Colonic mucosa (tissue), 4 donors: ENCODE measurements around the gene RHOT2. TPM values are rescaled to one million over a fixed set of nuclear protein-coding genes. Genes with fewer than 3 reads are reported as not detected.

Experiments
- DNase-seq: peaks from one replicate; pipeline ENCODE4 v3.0.0-alpha.2; 2020
- H3K27ac ChIP-seq: fragments of 200-600 bp; one replicate; pipeline ENCODE4 v1.8.0; 2021
- H3K27me3 ChIP-seq: fragments of 200-600 bp; one replicate; pipeline ENCODE4 v1.8.0; 2021
- H3K36me3 ChIP-seq: fragments of 200-600 bp; one replicate; pipeline ENCODE4 v1.8.0; 2021
- H3K4me1 ChIP-seq: fragments of 200-600 bp; one replicate; pipeline ENCODE4 v1.8.0; 2021; ENCODE audit warnings: mild to moderate bottlenecking
- H3K4me3 ChIP-seq: fragments of 200-600 bp; one replicate; pipeline ENCODE4 v1.8.0; 2021
- H3K9ac ChIP-seq, 2 donors: one replicate each; pipeline ENCODE4 v1.7.0; 2013; ENCODE audit warnings: control low read depth in 2 of 2, low read depth in 2 of 2, low read length in 2 of 2
- H3K9me3 ChIP-seq: fragments of 200-600 bp; one replicate; pipeline ENCODE4 v1.8.0; 2021
- intact Hi-C: fragments of 100-400 bp; cut with DNase I; formaldehyde crosslinking; loops from one replicate; pipeline ENCODE4 v1.14.1; 2022
- total RNA-seq, 2 donors: library from RNA; stranded (reverse); fragmentation: NEBNext Ultra II Directional in 1 of 2; extraction: Animal tissue kit (Norgen Biotek cat#: 25700) in 1 of 2; gene quantifications; one replicate each; pipeline ENCODE4 v1.2.1, GENCODE V29; 2021
- TF ChIP-seq, protein P1 (sequence below): fragments of 200-600 bp; IDR thresholded peaks from one replicate; pipeline ENCODE4 v1.8.0; 2022; ENCODE audit warnings: antibody characterized with exemption, mild to moderate bottlenecking
- donor health status: healthy.
- donor health status: DM: no; HTN: no; CAD: no.
- donor health status: DM: no; HTN: no; CAD: no.

RHOT2 gene
- total RNA-seq, 2 donors from 2014 or later: 112 to 182 TPM

DNA sequence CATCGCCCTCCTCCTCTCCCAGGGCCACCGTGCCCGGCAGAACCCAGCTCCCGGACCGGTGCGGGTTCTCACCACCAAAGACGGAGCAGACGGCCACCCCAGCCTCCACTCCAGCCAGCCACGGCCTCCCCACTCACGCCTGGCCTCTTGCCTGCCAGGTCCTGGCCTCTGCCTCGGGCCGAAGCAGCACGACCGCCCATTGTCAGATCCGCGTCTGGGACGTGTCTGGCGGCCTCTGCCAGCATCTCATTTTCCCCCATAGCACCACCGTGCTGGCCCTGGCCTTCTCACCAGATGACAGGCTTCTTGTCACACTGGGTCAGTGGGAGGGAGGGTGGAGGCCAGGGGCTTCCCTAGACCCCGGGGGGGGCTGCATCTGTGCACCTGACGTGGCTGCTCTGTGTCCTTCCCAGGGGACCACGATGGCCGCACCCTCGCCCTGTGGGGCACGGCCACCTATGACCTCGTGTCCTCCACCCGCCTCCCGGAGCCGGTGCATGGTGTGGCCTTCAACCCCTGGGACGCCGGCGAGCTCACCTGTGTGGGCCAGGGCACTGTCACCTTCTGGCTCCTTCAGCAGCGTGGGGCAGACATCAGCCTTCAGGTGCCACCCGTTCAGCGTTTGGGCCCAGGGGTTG is 6.6 kb upstream of the RHOT2 start:
- DNase-seq: no peak
- Histone ChIP-seq H3K36me3 (no peaks in the 10 kb centered on the region), H3K4me1 (peaks cover 11% of the 10 kb centered on the region), H3K27ac (no peak overlapping the region), H3K9ac (peak overlapping the region in 1 of 2 donors; percentile 58), H3K27me3 (no peaks in the 10 kb centered on the region), H3K9me3 (no peaks in the 10 kb centered on the region), H3K4me3 (no peak overlapping the region)
- TF ChIP-seq, protein P1, sequence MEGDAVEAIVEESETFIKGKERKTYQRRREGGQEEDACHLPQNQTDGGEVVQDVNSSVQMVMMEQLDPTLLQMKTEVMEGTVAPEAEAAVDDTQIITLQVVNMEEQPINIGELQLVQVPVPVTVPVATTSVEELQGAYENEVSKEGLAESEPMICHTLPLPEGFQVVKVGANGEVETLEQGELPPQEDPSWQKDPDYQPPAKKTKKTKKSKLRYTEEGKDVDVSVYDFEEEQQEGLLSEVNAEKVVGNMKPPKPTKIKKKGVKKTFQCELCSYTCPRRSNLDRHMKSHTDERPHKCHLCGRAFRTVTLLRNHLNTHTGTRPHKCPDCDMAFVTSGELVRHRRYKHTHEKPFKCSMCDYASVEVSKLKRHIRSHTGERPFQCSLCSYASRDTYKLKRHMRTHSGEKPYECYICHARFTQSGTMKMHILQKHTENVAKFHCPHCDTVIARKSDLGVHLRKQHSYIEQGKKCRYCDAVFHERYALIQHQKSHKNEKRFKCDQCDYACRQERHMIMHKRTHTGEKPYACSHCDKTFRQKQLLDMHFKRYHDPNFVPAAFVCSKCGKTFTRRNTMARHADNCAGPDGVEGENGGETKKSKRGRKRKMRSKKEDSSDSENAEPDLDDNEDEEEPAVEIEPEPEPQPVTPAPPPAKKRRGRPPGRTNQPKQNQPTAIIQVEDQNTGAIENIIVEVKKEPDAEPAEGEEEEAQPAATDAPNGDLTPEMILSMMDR: no peak
- intact Hi-C loops: no loop called here

- TF ChIP-seq, protein P1: no peak
- intact Hi-C loops: no loop called here
- no peaks in the 10 kb centered on the region for H3K27me3 ChIP-seq
- no peaks in the 10 kb centered on the region for H3K36me3 ChIP-seq
- no peaks in the 10 kb centered on the region for H3K9me3 ChIP-seq
- H3K4me1 ChIP-seq: peaks cover 11% of the 10 kb centered on the region
- H3K27ac ChIP-seq: no peak overlapping the region
- H3K9ac ChIP-seq: no peak overlapping the region
- H3K4me3 ChIP-seq: no peak overlapping the region
- DNase-seq: no peak
Measured at GRCh38 chr16:662095-662494, 5.8 kb upstream of the RHOT2 start.

DNA sequence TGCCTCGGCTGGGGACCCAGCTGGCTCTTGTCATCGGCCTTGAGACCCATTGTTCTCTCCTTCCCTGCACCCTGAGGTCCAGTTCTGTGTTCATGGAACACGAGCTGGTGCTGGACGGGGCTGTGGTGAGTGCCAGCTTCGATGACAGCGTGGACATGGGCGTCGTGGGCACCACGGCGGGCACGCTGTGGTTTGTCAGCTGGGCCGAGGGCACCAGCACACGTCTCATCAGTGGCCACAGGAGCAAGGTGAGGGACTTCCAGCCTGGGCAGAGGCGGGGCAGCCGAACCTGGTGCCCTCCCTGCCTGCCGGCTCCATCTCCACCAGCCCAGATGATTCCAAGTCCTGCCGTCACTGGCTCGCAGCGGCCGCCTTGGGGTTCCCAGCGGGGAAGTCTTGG is 5.3 kb upstream of the RHOT2 start:
- Histone ChIP-seq H3K9ac (no peak overlapping the region), H3K9me3 (no peaks in the 10 kb centered on the region), H3K4me3 (no peak overlapping the region), H3K27me3 (no peaks in the 10 kb centered on the region), H3K4me1 (peaks cover 11% of the 10 kb centered on the region), H3K36me3 (no peaks in the 10 kb centered on the region), H3K27ac (no peak overlapping the region)
- intact Hi-C loops: no loop called here
- TF ChIP-seq, protein P1: no peak
- no peak for DNase-seq

- Histone ChIP-seq H3K36me3 (peaks cover 8% of the 10 kb centered on the region), H3K9ac (peak overlapping the region in 1 of 2 donors; percentile 35), H3K4me1 (peaks cover 6% of the 10 kb centered on the region), H3K27me3 (no peaks in the 10 kb centered on the region), H3K27ac (no peak overlapping the region), H3K4me3 (no peak overlapping the region), H3K9me3 (no peaks in the 10 kb centered on the region)
- TF ChIP-seq, protein P1: no peak
- intact Hi-C loops: no loop called here
- DNase-seq: no peak
Measured at GRCh38 chr16:666572-666971, 1.4 kb upstream of the RHOT2 start.

DNA sequence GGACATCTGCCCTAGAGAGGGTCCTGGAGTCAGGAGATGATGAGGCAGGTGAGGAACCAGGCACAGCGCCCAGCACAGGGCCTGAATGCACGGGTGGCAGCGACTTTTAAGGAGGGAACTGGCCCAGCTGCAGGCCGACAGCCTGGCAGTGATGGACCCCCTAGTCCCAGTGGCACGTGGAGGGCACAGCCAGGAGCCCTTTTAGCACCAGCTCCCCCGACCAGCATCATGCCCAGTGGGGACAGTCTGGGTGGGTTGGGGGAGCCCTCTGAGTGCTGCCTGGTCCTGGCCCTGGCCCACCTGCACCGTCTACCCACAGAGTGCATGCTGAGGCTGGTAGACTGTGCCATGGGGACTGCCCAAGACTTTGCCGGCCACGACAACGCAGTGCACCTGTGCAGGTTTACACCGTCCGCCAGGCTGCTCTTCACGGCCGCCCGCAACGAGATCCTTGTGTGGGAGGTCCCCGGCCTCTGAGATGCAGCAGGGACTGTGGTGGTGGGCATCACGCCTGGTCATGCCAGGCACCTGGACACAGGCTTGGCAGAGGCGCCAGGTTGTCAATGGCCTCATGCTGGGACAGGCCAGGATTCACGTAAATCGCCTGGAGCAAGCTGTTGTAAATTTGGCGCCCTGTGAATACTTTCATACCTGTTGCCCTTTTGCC is 686 bp upstream of the RHOT2 start:
- peaks cover 13% of the 10 kb centered on the region for H3K36me3 ChIP-seq
- peaks cover 6% of the 10 kb centered on the region for H3K4me1 ChIP-seq
- H3K9me3 ChIP-seq: no peaks in the 10 kb centered on the region
- DNase-seq: no peak
- no peak overlapping the region for H3K4me3 ChIP-seq
- no peaks in the 10 kb centered on the region for H3K27me3 ChIP-seq
- intact Hi-C loops: no loop called here
- H3K27ac ChIP-seq: no peak overlapping the region
- TF ChIP-seq, protein P1: no peak
- H3K9ac ChIP-seq: peak overlapping the region; percentile 46 to 93
